Vagina (tissue), 2 donors: ENCODE results near the gene PRRT4. TPM values are rescaled to one million over a fixed set of nuclear protein-coding genes. Genes with fewer than 3 reads are reported as not detected.

Experiments used
- DNase-seq, 2 donors: peaks; one replicate each; pipeline ENCODE4 v3.0.0-alpha.2; 2017; ENCODE audit errors: extremely low spot score in 2 of 2
- H3K27ac ChIP-seq: fragments of 200-600 bp; sonication (generic); one replicate; pipeline ENCODE4 v1.5.1; 2019
- H3K27me3 ChIP-seq: fragments of 200-600 bp; sonication (generic); one replicate; pipeline ENCODE4 v1.5.1; 2019
- H3K36me3 ChIP-seq, 2 donors: fragments of 200-600 bp; sonication (generic); one replicate each; pipeline ENCODE4 v1.5.1; 2017 to 2019
- H3K4me1 ChIP-seq: fragments of 200-600 bp; sonication (generic); one replicate; pipeline ENCODE4 v1.5.1; 2019
- H3K4me3 ChIP-seq, 2 donors: fragments of 200-600 bp; sonication (generic); 1 replicate in 1 of 2; 2 replicates in 1 of 2; pipeline ENCODE4 v1.5.1; 2016 to 2019
- H3K9me3 ChIP-seq: fragments of 200-600 bp; sonication (generic); one replicate; pipeline ENCODE4 v1.5.1; 2019
- POLR2A ChIP-seq, 2 donors: fragments of 450-650 bp; IDR thresholded peaks; one replicate each; pipeline ENCODE4 v1.6.1; 2017; ENCODE audit warnings: antibody characterized with exemption in 2 of 2, mild to moderate bottlenecking in 2 of 2, moderate library complexity in 2 of 2
- POLR2AphosphoS5 ChIP-seq, 2 donors: sonication (generic); formaldehyde crosslinking; IDR thresholded peaks; one replicate each; pipeline ENCODE4 v1.9.0; 2017; ENCODE audit warnings: antibody characterized with exemption in 2 of 2, mild to moderate bottlenecking in 2 of 2, low read depth in 1 of 2; ENCODE audit not compliant: insufficient read depth in 1 of 2
- intact Hi-C: fragments of 100-400 bp; cut with DNase I; formaldehyde crosslinking; loops from one replicate; pipeline ENCODE4 v1.15.1; 2023
- total RNA-seq: library from RNA; depleted of rRNA; stranded (reverse); fragments of >200 nt; gene quantifications from one replicate; pipeline ENCODE4 v1.2.3, GENCODE V29; 2016
- TF ChIP-seq, protein P1 (sequence below), 3 experiments: fragments of 450-650 bp in 2 of 3; fragments of 200-600 bp in 1 of 3; sonication (generic) in 1 of 3; IDR thresholded peaks; one replicate each; pipeline ENCODE4 v1.5.1; 2017 to 2019; ENCODE audit warnings: antibody characterized with exemption in 3 of 3, mild to moderate bottlenecking in 2 of 3, moderate library complexity in 2 of 3

The PRRT4 gene
- total RNA-seq, 1 donor from 2014 or later = 7.6 TPM

DNA sequence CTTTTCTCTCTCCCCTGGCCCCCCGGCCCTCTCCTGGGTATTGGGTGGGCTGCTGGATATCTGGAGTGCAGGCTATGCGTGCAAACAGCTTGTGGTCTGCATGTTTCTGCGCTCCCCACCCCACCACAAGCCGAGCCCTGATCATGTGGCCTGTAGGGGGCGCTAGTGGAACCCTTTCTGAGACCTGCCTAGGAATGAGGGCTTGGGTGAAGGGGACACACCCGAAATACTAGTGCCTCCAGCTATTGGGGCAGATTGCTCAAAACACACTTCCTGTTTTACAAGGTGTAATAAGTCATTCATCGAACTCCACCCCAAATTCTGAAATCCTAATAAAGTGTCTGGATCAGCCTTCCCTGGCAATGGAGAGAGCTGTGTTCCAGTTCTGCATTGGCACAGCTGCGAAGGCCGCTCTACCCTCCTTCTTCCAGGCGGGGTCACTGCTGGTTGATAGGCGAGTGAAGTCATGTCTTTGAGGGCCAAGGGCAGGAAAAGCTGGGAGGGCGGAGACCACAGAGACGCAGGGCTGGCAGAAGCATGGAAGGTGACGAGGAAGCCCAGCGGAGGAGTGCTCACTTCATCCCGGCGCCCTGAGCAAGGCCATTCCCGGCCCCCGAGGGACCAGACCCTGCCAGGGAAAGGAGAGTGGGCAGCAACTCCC lies 19.8 kb upstream of the PRRT4 start:
- no peak overlapping the region for H3K4me3 ChIP-seq
- DNase-seq = no peak
- peaks cover 6% of the 10 kb centered on the region for H3K4me1 ChIP-seq
- intact Hi-C loops = no loop called here
- no peaks in the 10 kb centered on the region for H3K9me3 ChIP-seq
- no peaks in the 10 kb centered on the region for H3K27me3 ChIP-seq
- H3K36me3 ChIP-seq = no peaks in the 10 kb centered on the region
- H3K27ac ChIP-seq = no peak overlapping the region
- TF ChIP-seq POLR2AphosphoS5 (IDR thresholded peaks at IDR 0.05; ENCODE audit: insufficient read depth in 1 of 2, low read depth in 1 of 2) = no peak
- TF ChIP-seq, protein P1, sequence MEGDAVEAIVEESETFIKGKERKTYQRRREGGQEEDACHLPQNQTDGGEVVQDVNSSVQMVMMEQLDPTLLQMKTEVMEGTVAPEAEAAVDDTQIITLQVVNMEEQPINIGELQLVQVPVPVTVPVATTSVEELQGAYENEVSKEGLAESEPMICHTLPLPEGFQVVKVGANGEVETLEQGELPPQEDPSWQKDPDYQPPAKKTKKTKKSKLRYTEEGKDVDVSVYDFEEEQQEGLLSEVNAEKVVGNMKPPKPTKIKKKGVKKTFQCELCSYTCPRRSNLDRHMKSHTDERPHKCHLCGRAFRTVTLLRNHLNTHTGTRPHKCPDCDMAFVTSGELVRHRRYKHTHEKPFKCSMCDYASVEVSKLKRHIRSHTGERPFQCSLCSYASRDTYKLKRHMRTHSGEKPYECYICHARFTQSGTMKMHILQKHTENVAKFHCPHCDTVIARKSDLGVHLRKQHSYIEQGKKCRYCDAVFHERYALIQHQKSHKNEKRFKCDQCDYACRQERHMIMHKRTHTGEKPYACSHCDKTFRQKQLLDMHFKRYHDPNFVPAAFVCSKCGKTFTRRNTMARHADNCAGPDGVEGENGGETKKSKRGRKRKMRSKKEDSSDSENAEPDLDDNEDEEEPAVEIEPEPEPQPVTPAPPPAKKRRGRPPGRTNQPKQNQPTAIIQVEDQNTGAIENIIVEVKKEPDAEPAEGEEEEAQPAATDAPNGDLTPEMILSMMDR (IDR thresholded peaks at IDR 0.05) = peak in 1 of 3 experiments; percentile 27

DNA sequence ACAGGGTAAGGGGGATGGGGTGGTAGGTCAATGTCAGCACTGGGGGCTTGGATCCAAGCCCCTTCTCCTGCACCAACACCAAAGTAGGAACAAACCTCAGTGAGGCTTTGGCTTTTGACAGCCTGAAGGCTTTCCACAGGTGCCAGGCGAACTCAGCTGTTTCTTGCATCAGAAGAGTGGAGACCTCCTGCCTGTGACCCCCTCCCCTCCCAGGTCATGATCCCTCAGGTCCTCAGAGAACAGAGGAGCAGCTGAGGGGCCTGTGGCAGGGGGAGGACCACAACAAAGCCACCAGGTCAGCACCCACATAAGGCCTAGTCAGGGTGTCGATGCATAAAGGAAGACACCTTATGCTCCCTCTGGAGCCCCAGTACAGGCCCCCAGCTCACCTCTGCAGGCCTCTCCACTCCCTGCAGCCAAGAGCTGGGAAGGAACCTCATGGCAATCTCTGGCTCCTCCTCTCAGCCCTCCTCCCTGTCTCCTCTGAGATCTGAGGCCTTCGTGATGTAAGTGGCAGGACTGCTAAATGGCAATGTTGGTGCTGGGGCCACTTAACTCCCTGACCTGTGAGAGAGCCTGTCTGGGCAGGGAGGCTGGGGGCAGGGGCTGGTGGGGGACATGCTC lies 19.1 kb upstream of the PRRT4 start:
- Histone ChIP-seq H3K36me3 (no peaks in the 10 kb centered on the region), H3K9me3 (no peaks in the 10 kb centered on the region), H3K4me1 (peaks cover 6% of the 10 kb centered on the region), H3K27me3 (no peaks in the 10 kb centered on the region), H3K27ac (no peak overlapping the region), H3K4me3 (no peak overlapping the region)
- TF ChIP-seq, protein P1 (IDR thresholded peaks at IDR 0.05) = no peak
- TF ChIP-seq POLR2A (IDR thresholded peaks at IDR 0.05) (no peak), POLR2AphosphoS5 (IDR thresholded peaks at IDR 0.05; ENCODE audit: insufficient read depth in 1 of 2, low read depth in 1 of 2) (no peak)
- intact Hi-C loops = no loop called here
- DNase-seq = no peak

DNA sequence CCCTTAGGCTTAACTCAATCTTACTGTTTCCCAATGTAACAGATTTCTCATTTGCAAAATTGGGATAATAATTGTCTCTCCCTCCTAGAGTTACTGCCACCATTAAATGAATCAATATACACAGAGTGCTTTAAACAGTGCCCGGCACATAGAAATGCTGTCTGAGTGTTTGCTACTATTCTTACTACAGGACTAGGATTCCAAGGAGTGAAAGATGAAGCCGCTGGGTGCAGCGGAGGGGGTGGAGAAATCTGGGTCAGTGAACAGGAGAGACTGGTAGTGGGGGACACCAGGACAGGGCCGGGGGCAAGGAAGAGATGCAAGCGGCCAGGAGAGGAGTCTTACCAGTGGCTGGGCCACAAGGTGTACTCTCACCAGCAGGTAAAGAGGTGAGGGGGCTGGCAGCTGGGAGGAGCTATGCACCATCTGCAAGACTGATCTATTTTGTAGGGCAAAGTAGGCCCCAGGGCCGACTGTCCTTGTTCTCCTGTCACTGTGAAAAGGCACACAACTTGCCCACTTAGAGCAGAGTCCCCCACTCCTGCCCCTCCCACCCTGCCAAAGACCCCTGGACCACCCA lies 18.5 kb upstream of the PRRT4 start:
- intact Hi-C loops = no loop called here
- no peaks in the 10 kb centered on the region for H3K9me3 ChIP-seq
- DNase-seq = no peak
- no peak overlapping the region for H3K27ac ChIP-seq
- no peak overlapping the region for H3K4me3 ChIP-seq
- H3K27me3 ChIP-seq = no peaks in the 10 kb centered on the region
- TF ChIP-seq POLR2AphosphoS5 (IDR thresholded peaks at IDR 0.05; ENCODE audit: insufficient read depth in 1 of 2, low read depth in 1 of 2) (no peak), POLR2A (IDR thresholded peaks at IDR 0.05) (no peak)
- TF ChIP-seq, protein P1 (IDR thresholded peaks at IDR 0.05) = no peak
- no peaks in the 10 kb centered on the region for H3K36me3 ChIP-seq
- peaks cover 6% of the 10 kb centered on the region for H3K4me1 ChIP-seq

DNA sequence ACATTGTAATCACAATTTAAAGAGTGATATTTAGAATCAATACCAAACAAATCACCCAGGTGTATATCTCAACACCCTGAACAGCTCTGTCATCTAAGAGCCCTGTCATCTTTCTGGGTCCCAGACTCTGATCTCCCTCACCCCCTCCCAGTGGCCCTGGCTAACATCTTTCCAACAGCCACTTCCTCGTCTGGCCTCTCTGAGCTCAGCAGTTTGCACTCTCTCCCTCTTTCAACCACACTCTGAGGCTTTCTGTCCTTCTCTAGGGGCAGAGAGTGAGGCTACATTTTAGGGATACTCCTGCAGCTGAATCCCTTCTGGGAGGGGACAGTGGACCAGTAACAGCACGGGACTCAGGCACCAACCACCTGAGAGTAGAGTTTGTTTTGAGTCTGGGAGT lies 17.1 kb upstream of the PRRT4 start:
- intact Hi-C loops = no loop called here

More for the DNA sequence above, 17.1 kb upstream of the PRRT4 start:
- Histone ChIP-seq H3K9me3 (no peaks in the 10 kb centered on the region), H3K4me1 (peaks cover 6% of the 10 kb centered on the region), H3K4me3 (no peak overlapping the region), H3K27ac (no peak overlapping the region), H3K27me3 (no peaks in the 10 kb centered on the region), H3K36me3 (no peaks in the 10 kb centered on the region)
- no peak for DNase-seq
- TF ChIP-seq POLR2A (IDR thresholded peaks at IDR 0.05) = no peak
- TF ChIP-seq POLR2AphosphoS5 (IDR thresholded peaks at IDR 0.05; ENCODE audit: insufficient read depth in 1 of 2, low read depth in 1 of 2) = no peak
- TF ChIP-seq, protein P1 (IDR thresholded peaks at IDR 0.05) = no peak
